ENCODE results near the gene CEMP1. TPM values are rescaled to one million over a fixed set of nuclear protein-coding genes. Genes with fewer than 3 reads are reported as not detected.

The CEMP1 gene
- polyA plus RNA-seq, 1 of the 3 experiments (the other 2 are of a cell fraction), result not detected

DNA sequence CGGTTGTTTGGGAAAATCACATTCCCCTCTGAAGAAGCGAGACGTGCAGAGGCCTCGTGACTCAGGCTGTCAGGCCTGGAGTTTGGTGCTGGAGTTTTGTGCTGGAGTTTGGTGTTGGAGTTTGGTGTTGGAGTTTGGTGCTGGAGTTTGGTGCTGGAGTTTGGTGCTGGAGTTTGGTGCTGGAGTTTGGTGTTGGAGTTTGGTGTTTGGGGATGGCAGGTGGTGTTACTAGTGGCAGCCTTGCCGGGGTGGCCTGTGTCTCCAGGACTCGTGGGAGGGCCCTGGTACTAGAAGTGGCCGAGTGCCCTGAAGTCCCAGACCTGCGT lies 43.7 kb downstream of the CEMP1 start:
- Histone ChIP-seq H3K27me3 (ENCODE audit: insufficient read depth) (no peaks in the 10 kb centered on the region), H4K20me1 (ENCODE audit: insufficient read depth) (no peaks in the 10 kb centered on the region), H3K4me2 (no peak overlapping the region), H3K9me3 (no peaks in the 10 kb centered on the region), H3K27ac (ENCODE audit: low read depth in 2 of 2, low read length in 1 of 2) (no peak overlapping the region; a peak in 1 of 4 replicates), H3K9ac (no peak overlapping the region), H3K36me3 (replicated peaks in 1 of 2; ENCODE audit: control insufficient read depth in 1 of 2, insufficient read depth in 2 of 2, low read length in 1 of 2) (no peaks in the 10 kb centered on the region), H3K9me2 (no peaks in the 10 kb centered on the region), H2AFZ (ENCODE audit: low read depth) (no peak overlapping the region), H3K79me2 (ENCODE audit: insufficient read depth) (no peaks in the 10 kb centered on the region), H3F3A (replicated peaks; ENCODE audit: insufficient read depth) (no peaks in the 10 kb centered on the region), H3K4me3 (ENCODE audit: low read depth in 2 of 2, low read length in 1 of 2) (no peak overlapping the region), H3K4me1 (ENCODE audit: control insufficient read depth in 1 of 2, insufficient read depth in 2 of 2, low read depth in 1 of 2, low read length in 1 of 2) (peaks cover under 1 to 35% of the 10 kb centered on the region in 2 experiments; a peak in 3 of 4 replicates)
- DNase-seq, result no peak
- ChIA-PET CTCF (interaction anchor here (1.1 to 12.7 kb wide), 3 partner anchors 13 to 22 kb away, joined by 3 to 95 read pairs (median 5); no protein-coding TSS in a partner anchor), POLR2A (interaction anchor here (1.2 kb wide), 1 partner anchor 17 kb away, joined by 3 read pairs; no protein-coding TSS in a partner anchor)
- WGBS (ENCODE audit: low lambda C conversion rate), result 85% methylated on average over 8 of the region's 8 CpGs
- TF ChIP-seq NFIC (IDR thresholded peaks at IDR 0.05; ENCODE audit: borderline replicate concordance) (no peak), ELF1 (IDR thresholded peaks at IDR 0.05) (no peak), MAX (IDR thresholded peaks at IDR 0.05; ENCODE audit: low read depth) (no peak), RXRA (IDR thresholded peaks at IDR 0.05; ENCODE audit: borderline replicate concordance, low read depth) (no peak), USF1 (IDR thresholded peaks at IDR 0.05; ENCODE audit: borderline replicate concordance, low read depth) (no peak), EZH2phosphoT487 (IDR thresholded peaks at IDR 0.05; ENCODE audit: borderline replicate concordance, low read depth) (no peak), YY1 (IDR thresholded peaks at IDR 0.05; ENCODE audit: low read depth) (no peak)
- TF ChIP-seq, protein P1, sequence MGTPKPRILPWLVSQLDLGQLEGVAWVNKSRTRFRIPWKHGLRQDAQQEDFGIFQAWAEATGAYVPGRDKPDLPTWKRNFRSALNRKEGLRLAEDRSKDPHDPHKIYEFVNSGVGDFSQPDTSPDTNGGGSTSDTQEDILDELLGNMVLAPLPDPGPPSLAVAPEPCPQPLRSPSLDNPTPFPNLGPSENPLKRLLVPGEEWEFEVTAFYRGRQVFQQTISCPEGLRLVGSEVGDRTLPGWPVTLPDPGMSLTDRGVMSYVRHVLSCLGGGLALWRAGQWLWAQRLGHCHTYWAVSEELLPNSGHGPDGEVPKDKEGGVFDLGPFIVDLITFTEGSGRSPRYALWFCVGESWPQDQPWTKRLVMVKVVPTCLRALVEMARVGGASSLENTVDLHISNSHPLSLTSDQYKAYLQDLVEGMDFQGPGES (IDR thresholded peaks at IDR 0.05; ENCODE audit: low read depth, low read length), result no peak
- TF ChIP-seq, protein P2, sequence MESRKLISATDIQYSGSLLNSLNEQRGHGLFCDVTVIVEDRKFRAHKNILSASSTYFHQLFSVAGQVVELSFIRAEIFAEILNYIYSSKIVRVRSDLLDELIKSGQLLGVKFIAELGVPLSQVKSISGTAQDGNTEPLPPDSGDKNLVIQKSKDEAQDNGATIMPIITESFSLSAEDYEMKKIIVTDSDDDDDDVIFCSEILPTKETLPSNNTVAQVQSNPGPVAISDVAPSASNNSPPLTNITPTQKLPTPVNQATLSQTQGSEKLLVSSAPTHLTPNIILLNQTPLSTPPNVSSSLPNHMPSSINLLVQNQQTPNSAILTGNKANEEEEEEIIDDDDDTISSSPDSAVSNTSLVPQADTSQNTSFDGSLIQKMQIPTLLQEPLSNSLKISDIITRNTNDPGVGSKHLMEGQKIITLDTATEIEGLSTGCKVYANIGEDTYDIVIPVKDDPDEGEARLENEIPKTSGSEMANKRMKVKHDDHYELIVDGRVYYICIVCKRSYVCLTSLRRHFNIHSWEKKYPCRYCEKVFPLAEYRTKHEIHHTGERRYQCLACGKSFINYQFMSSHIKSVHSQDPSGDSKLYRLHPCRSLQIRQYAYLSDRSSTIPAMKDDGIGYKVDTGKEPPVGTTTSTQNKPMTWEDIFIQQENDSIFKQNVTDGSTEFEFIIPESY (IDR thresholded peaks at IDR 0.05; ENCODE audit: borderline replicate concordance, low read depth), result no peak
- TF ChIP-seq, protein P3, sequence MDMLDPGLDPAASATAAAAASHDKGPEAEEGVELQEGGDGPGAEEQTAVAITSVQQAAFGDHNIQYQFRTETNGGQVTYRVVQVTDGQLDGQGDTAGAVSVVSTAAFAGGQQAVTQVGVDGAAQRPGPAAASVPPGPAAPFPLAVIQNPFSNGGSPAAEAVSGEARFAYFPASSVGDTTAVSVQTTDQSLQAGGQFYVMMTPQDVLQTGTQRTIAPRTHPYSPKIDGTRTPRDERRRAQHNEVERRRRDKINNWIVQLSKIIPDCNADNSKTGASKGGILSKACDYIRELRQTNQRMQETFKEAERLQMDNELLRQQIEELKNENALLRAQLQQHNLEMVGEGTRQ (IDR thresholded peaks at IDR 0.05; ENCODE audit: borderline replicate concordance, low read depth, low read length), result no peak

All from SK-N-SH (cell line).